ENCODE measurements around the gene RTBDN.

The RTBDN gene

DNA sequence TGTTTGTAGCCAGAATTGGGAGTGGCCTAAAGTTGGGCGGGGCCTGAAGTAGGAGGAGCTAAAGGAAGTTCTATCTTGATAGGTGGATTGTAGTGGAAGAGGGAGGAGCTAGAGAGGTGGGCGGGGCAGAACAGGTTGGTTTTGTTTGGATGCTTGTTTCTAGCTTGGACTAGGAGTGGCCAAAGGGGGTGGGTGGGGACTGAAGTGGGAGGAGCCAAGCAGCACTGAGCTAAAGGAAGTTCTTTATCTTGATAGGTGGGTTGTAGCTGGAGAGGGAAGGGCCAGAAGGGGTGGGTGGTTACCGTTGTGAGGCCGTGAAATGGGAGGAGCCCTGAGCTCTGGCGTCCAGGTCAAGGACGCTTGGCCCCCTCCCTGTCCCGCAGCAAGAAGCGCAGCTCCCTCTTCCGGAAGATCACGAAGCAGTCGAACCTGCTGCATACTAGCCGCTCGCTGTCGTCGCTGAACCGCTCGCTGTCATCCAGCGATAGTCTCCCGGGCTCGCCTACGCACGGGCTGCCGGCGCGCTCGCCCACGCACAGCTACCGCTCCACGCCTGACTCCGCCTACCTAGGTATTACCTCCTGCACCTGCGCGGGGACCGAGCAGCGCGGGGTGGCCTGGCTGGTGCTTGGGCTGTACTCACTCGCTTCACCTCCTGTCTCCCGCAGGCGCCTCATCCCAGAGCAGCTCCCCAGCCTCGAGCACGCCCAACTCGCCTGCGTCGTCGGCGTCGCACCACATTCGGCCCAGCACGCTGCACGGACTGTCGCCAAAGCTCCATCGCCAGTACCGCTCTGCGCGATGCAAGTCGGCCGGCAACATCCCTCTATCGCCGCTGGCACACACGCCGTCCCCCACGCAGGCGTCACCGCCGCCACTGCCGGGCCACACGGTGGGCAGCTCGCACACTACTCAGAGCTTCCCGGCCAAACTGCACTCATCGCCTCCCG is 38.8 kb upstream of the RTBDN start:
- no peak for DNase-seq (ENCODE audit: low read depth)
- H3K4me3 ChIP-seq (ENCODE audit: low read length), result no peak overlapping the region
- no peak for TF ChIP-seq CTCF (conservative IDR thresholded peaks at IDR 0.05; ENCODE audit: low read depth, low read length)

GRCh38 chr19:12872255-12872654 is 37.9 kb upstream of the RTBDN start:
- DNase-seq (ENCODE audit: low read depth), result no peak
- no peak for TF ChIP-seq CTCF (conservative IDR thresholded peaks at IDR 0.05; ENCODE audit: low read depth, low read length)
- no peak overlapping the region for H3K4me3 ChIP-seq (ENCODE audit: low read length)

DNA sequence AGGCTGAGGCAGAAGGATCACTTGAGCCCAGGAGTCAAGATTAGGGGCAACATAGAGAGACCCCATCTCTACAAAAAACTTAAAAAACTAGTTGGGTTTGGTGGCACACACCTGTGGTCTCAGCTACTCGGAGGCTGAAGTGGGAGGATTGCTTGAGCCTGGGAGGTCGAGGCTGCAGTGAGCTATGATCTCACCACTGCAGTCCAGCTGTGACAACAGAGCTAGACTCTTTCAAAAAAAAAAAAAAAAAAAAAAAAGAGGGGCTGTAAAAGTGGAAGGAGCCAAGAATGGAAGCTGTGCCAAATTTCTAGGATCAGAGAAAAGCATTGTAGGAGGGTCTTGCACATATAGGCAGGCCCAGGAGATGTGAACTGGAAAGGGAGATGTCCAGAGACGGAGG is 37.3 kb upstream of the RTBDN start:
- DNase-seq (ENCODE audit: low read depth), result no peak
- no peak for TF ChIP-seq CTCF (conservative IDR thresholded peaks at IDR 0.05; ENCODE audit: low read depth, low read length)
- no peak overlapping the region for H3K4me3 ChIP-seq (ENCODE audit: low read length)

DNA sequence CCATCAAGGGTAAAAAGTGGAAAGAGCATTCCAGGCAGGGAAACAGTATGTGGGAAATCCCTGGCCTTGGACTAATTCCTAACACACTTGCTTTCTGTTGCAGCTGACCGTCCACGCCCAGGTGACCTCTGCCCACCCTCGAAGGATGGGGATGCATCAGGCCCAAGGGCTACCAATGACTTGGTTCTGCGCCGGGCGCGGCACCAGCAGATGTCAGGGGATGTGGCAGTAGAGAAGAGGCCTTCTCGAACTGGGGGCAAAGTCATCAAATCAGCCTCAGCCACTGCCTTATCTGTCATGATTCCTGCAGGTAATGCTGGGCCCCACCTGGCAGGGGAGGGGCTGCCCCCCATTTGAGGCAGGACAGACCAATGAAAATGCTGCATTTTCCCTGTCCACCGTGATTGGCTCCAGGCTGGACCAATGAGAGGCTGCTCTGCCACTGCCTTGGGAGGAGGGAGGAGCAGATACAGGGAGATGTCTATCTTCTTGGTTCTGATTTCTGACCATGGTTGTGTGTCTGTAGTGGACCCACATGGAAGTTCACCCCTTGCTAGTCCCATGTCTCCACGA is 34.2 kb upstream of the RTBDN start:
- no peak for DNase-seq (ENCODE audit: low read depth)
- H3K4me3 ChIP-seq (ENCODE audit: low read length), result no peak overlapping the region
- TF ChIP-seq CTCF (conservative IDR thresholded peaks at IDR 0.05; ENCODE audit: low read depth, low read length), result no peak

DNA sequence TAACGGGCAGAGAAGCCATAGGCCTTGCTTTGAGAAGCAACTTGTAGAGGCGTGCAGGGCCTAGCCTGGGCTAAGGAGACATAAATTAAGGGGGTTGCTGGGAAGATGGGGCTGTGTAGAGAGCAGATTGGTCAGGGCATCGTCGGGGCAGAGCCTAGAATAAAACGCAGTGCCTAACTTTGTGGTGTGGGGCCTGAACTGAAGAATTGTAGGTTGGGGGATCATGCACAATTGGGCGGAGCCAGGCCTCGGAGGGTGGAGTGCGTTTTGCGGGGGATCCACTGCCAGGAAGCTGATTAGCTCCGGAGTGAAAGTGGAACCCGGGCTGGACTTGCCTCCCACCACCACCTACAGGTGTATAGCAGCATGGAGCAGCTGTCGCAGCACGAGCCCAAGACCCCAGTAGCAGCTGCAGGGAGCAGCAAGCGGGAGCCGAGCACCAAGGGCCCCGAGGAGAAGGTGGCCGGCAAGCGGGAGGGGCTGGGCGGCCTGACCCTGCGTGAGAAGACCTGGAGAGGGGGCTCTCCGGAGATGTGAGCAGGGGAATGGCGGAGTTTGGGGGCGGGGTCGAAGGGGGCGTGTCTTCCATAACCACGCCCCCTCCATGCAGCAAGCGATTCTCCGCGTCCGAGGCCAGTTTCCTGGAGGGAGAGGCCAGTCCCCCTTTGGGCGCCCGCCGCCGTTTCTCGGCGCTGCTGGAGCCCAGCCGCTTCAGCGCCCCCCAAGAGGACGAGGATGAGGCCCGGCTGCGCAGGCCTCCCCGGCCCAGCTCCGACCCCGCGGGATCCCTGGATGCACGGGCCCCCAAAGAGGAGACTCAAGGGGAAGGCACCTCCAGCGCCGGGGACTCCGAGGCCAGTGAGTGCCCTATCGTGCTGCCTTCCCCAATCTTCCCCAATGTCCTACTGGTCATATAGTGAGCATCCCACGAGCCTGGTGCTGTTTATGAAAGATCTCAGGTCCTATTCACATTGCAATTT is 33.0 kb upstream of the RTBDN start:
- no peak for TF ChIP-seq CTCF (conservative IDR thresholded peaks at IDR 0.05; ENCODE audit: low read depth, low read length)
- peak; percentile 21 for DNase-seq (ENCODE audit: low read depth)
- H3K4me3 ChIP-seq (ENCODE audit: low read length), result peak overlapping the region; percentile 62

- no peak for DNase-seq (ENCODE audit: low read depth)
- H3K4me3 ChIP-seq (ENCODE audit: low read length), result no peak overlapping the region
Measured at GRCh38 chr19:12866416-12867119, 32.2 kb upstream of the RTBDN start.

More at GRCh38 chr19:12866416-12867119, 32.2 kb upstream of the RTBDN start:
- no peak for TF ChIP-seq CTCF (conservative IDR thresholded peaks at IDR 0.05; ENCODE audit: low read depth, low read length)
